ENCODE measurements around the gene WBP1L.
"Not testable (repeated sequence)": the region's sequence is repeated elsewhere in the genome, so short reads cannot be mapped to it uniquely, and the experiment has no call there.

Gene WBP1L

GRCh38 chr10:102850025-102850518 is 106.3 kb downstream of the WBP1L start:
- DNase-seq: no peak

DNA sequence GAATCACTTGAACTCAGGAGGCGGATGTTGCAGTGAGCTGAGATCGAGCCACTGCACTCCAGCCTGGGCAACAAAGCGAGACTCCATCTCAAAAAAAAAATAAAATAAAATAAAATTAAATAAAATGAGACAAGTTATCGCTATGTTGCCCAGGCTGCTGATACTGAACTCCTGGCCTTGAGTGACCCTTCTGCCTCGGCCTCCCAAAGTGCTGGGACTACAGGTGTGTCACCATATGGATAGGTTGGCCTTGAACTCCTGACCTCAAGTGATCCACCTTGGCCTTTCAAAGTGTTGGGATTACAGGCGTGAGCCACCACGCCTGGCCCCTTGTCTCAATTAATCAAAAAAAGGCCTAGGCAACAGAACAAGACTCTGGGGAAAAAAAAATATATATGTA is 109.5 kb downstream of the WBP1L start:
- not testable (repeated sequence) for DNase-seq

DNA sequence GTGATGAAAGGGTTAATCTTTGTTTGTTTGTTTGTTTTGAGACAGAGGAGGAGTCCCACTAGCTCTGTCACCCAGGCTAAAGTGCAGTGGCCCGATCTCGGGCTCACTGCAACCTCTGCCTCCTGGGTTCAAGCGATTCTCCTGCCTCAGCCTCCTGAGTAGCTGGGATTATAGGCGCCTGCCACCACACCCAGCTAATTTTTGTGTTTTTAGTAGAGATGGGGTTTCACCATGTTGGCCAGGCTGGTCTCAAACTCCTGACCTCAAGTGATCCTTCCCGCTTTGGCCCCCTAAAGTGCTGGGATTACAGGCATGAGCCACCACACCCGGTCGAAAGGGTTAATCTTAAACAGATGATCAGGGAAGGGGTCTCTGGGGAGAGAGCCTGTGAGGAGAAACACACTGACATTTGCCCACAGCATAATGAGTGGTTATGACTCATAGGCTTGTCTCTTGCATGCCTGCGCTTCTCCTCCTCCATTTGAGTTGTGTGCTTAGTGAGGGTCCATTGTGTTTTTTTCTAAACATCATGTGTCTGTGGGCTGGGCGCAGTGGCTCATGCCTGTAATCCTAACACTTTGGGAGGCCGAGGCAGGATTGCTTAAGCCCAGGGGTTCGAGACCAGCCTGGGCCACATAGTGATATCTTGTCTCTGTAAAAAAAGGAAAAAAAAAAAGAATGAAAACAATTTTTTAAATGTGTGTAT is 112.1 kb downstream of the WBP1L start:
- DNase-seq: not testable (repeated sequence)

GRCh38 chr10:102856758-102857424 is 113.1 kb downstream of the WBP1L start:
- DNase-seq: no peak

DNA sequence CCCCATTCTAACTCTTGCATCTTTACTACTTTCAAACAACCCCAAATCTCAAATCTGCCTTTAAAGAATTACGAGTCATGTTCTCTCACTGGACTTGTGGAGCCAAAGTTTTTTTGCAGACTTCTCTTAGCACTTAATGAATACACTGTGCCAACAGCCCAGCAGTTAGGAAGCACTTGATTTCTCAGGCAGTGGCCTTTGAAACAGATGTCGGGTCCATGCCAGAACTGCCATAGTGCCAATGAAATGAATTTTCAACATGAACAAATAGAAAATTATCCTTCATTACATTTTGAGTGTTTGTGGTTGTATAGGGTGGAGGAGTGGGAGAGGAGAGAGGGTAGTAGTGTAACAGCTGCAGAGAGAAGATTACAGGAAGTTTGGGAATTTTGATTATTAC is 116.2 kb downstream of the WBP1L start:
- no peak for DNase-seq

DNA sequence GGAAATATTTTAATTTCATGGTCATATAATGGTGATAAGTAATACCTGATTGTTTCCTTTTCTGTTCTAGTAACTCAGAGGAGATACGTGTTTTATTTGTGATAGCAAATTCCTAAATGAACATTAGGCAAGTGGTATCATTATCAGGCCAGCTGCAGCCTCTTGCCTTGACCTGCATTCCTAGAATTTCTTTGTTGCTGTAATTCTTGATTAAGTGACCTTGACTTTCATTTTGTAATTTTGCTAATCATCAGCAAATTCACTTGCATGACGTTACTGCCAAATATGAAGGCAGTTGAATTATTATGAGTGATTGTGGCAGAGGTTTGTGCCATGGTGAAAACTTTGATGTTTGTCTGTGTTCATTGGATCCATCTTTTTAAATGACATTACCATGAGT is 119.9 kb downstream of the WBP1L start:
- DNase-seq: no peak

DNA sequence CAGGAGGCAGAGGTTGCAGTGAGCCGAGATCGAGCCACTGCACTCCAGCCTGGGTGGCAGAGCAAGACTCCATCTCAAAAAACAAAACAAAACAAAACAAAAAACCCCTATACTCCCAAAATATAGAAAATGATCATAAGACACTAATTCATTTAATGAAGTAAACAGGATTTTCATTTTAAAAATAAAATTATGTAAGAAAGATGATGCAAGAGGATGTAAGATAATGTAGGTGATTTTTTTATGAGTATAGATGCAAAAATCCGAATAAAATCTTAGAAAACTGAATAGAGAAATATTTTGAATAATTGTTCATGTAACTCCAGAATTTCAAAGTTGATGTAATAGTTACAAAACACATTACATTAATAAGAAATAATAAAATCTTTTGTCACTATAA is 121.9 kb downstream of the WBP1L start:
- DNase-seq: no peak

All from NCI-H774 (cell line).